GM18519 (cell line): Measurements from ENCODE around the gene CHRNE.
"Not testable (repeated sequence)": the region's sequence is repeated elsewhere in the genome, so short reads cannot be mapped to it uniquely, and the experiment has no call there.

ENCODE experiments used
- ATAC-seq: cut with Tn5 transposase; IDR thresholded peaks from one replicate; pipeline ENCODE4 v1.9.1; 2021; ENCODE audit warnings: mild to moderate bottlenecking, moderate library complexity; ENCODE audit not compliant: unreplicated experiment, low FRiP score

Gene CHRNE

GRCh38 chr17:4892499-4893221, 10.2 kb downstream of the CHRNE start:
- ATAC-seq: no peak

- ATAC-seq: no peak
These were observed 11.2 kb downstream of the CHRNE start for GRCh38 chr17:4891411-4892410.

GRCh38 chr17:4887581-4887980, 15.3 kb downstream of the CHRNE start:
- ATAC-seq: no peak

- ATAC-seq: no peak
These were observed 16.1 kb downstream of the CHRNE start for GRCh38 chr17:4886830-4887229.

GRCh38 chr17:4884489-4884888, 18.4 kb downstream of the CHRNE start:
- ATAC-seq: no peak

GRCh38 chr17:4881761-4882555, 20.9 kb downstream of the CHRNE start:
- no peak for ATAC-seq

GRCh38 chr17:4880857-4881256, 22.0 kb downstream of the CHRNE start:
- ATAC-seq: no peak

- no peak for ATAC-seq
These were observed 23.3 kb downstream of the CHRNE start for GRCh38 chr17:4879601-4880000.

GRCh38 chr17:4877089-4877488, 25.8 kb downstream of the CHRNE start:
- ATAC-seq: no peak

- no peak for ATAC-seq
These were observed 30.1 kb downstream of the CHRNE start for GRCh38 chr17:4872786-4873185.

GRCh38 chr17:4870855-4871254, 32.0 kb downstream of the CHRNE start:
- no peak for ATAC-seq

GRCh38 chr17:4869058-4869998, 33.6 kb downstream of the CHRNE start:
- ATAC-seq: not testable (repeated sequence)

GRCh38 chr17:4867535-4867934, 35.4 kb downstream of the CHRNE start:
- not testable (repeated sequence) for ATAC-seq

GRCh38 chr17:4863321-4863720, 39.6 kb downstream of the CHRNE start:
- ATAC-seq: no peak

- ATAC-seq: no peak
These were observed 40.2 kb downstream of the CHRNE start for GRCh38 chr17:4862720-4863119.

- ATAC-seq: no peak
These were observed 41.8 kb downstream of the CHRNE start for GRCh38 chr17:4861052-4861451.

GRCh38 chr17:4860651-4861050, 42.2 kb downstream of the CHRNE start:
- ATAC-seq: no peak

GRCh38 chr17:4859816-4860625, 42.9 kb downstream of the CHRNE start:
- no peak for ATAC-seq

- ATAC-seq: no peak
These were observed 44.0 kb downstream of the CHRNE start for GRCh38 chr17:4858882-4859260.
